Measurements from ENCODE around the gene SIGLEC1. TPM values are rescaled to one million over a fixed set of nuclear protein-coding genes. Genes with fewer than 3 reads are reported as not detected.

SIGLEC1 gene
- total and polyA plus RNA-seq, 2 of the 4 experiments (the other 2 are of a cell fraction) = not detected

GRCh38 chr20:3728876-3729275 is 16.5 kb upstream of the SIGLEC1 start:
- dilution Hi-C loops (cut with HindIII; ENCODE audit: low sequenced_read_pairs, unreplicated experiment) (no loop called here), in situ Hi-C loops (cut with MboI; ENCODE audit: low sequenced_read_pairs) (no loop called here), intact Hi-C loops (cut with micrococcal nuclease) (no loop called here)
- no peak overlapping the region for H3K9ac ChIP-seq (ENCODE audit: low read depth, low read length)
- H3K36me3 ChIP-seq (ENCODE audit: control insufficient read depth, insufficient read depth, low read length) = no peaks in the 10 kb centered on the region
- no peak overlapping the region for H3K14ac ChIP-seq (replicated peaks; ENCODE audit: low read depth, low read length)
- H3K9me1 ChIP-seq (ENCODE audit: insufficient read depth, low read length) = no peaks in the 10 kb centered on the region; the same call in 1 of the 2 replicates
- ChIA-PET POLR2A (ENCODE audit: unreplicated experiment) (no interaction called here), CTCF (interaction anchor here (1.6 kb wide), 1 partner anchor 18 kb away, joined by 4 read pairs; no protein-coding TSS in a partner anchor)
- no peak overlapping the region for H2AK5ac ChIP-seq (ENCODE audit: low read depth, low read length)
- no peak overlapping the region for H2BK5ac ChIP-seq (ENCODE audit: low read depth, low read length, poor library complexity, severe bottlenecking)
- H3K4me3 ChIP-seq (ENCODE audit: insufficient read depth, low read depth, low read length) = no peak overlapping the region
- H2BK20ac ChIP-seq (ENCODE audit: low read depth, low read length) = no peak overlapping the region
- DNase-seq (no peak), ATAC-seq (ENCODE audit: low read depth) (no peak)
- no peak overlapping the region for H4K8ac ChIP-seq (ENCODE audit: low read depth in 2 of 2, low read length in 2 of 2)
- no peak overlapping the region for H2AK9ac ChIP-seq (replicated peaks; ENCODE audit: low read depth, low read length, poor library complexity)
- no peak overlapping the region for H3K23ac ChIP-seq (ENCODE audit: low read depth, low read length)
- BruUV-seq (replicated peaks) = no TSS peak
- H3K79me1 ChIP-seq (ENCODE audit: low read depth in 1 of 2, low read length in 2 of 2) = no peaks in the 10 kb centered on the region
- H3K56ac ChIP-seq (ENCODE audit: extremely low read depth, insufficient read depth, low read length) = no peak overlapping the region
- no peak overlapping the region for H3K4me2 ChIP-seq (ENCODE audit: low read depth, low read length)
- no peaks in the 10 kb centered on the region for H4K20me1 ChIP-seq (ENCODE audit: insufficient read depth, low read length)
- H3K27ac ChIP-seq (ENCODE audit: insufficient read depth, low read length) = no peak overlapping the region
- H3K27me3 ChIP-seq (ENCODE audit: control insufficient read depth, insufficient read depth, low read length) = peaks cover 67% of the 10 kb centered on the region
- H3K9me3 ChIP-seq (ENCODE audit: control insufficient read depth, insufficient read depth, low read length) = no peaks in the 10 kb centered on the region
- no peak overlapping the region for H2BK120ac ChIP-seq (ENCODE audit: low read depth, low read length)
- no peaks in the 10 kb centered on the region for H3K4me1 ChIP-seq (ENCODE audit: control insufficient read depth, insufficient read depth, low read length)
- no CpG with 5 or more reads among the region's 3 CpGs for WGBS, 2 experiments (ENCODE audit: extremely low coverage in 2 of 2, insufficient read length in 1 of 2)
- H2AFZ ChIP-seq (replicated peaks; ENCODE audit: low read length, poor library complexity) = no peak overlapping the region
- H3K18ac ChIP-seq (ENCODE audit: low read depth, low read length) = no peak overlapping the region
- no peak overlapping the region for H3K4ac ChIP-seq (ENCODE audit: low read depth, low read length)
- no peak for TF ChIP-seq RCOR1 (IDR thresholded peaks at IDR 0.05; ENCODE audit: insufficient replicate concordance, low read length)
- TF ChIP-seq SMC3 (IDR thresholded peaks at IDR 0.05; ENCODE audit: low read depth, low read length) = no peak
- no peak for TF ChIP-seq MAFK (IDR thresholded peaks at IDR 0.05; ENCODE audit: low read depth, low read length)
- H4K91ac ChIP-seq (ENCODE audit: insufficient read depth, low read depth, low read length) = no peak overlapping the region
- no peak overlapping the region for H2BK15ac ChIP-seq (ENCODE audit: low read depth, low read length)
- H4K5ac ChIP-seq (ENCODE audit: low read depth, low read length) = no peak overlapping the region

All from IMR-90 (cell line).